SK-N-SH (cell line): ENCODE results near the gene EFEMP2. TPM values are rescaled to one million over a fixed set of nuclear protein-coding genes. Genes with fewer than 3 reads are reported as not detected.

ENCODE experiments used
- CTCF ChIA-PET: fragments of 300-600, 350-600 bp; formaldehyde crosslinking; extraction: SDS; loops from one replicate; lab custom pipeline; 2021; lab: Yijun Ruan, JAX
- POLR2A ChIA-PET: fragments of 350-600 bp; sonication (Branson Sonifier 250); formaldehyde crosslinking; extraction: SDS; loops from one replicate; lab custom pipeline; 2020; ENCODE audit warnings: antibody characterized with exemption, inconsistent platforms; lab: Yijun Ruan, JAX
- DNase-seq: peaks from one replicate; pipeline ENCODE4 v3.0.0; 2012
- H2AFZ ChIP-seq: fragments of 200-600 bp; sonication (generic); 2 replicates; pipeline ENCODE4 v1.8.1; 2016; ENCODE audit warnings: antibody characterized with exemption, mild to moderate bottlenecking, low read depth
- H3F3A ChIP-seq: fragments of 200-600 bp; sonication (generic); replicated peaks from 2 replicates; pipeline ENCODE3; 2016; ENCODE audit warnings: antibody characterized with exemption, mild to moderate bottlenecking; ENCODE audit not compliant: insufficient read depth
- H3K27ac ChIP-seq, 2 experiments: fragments of 200-500 bp in 1 of 2; fragments of 200-600 bp in 1 of 2; sonication (Bioruptor generic) in 1 of 2; sonication (generic), shearing (Covaris generic) in 1 of 2; 2 replicates each; pipeline versions ENCODE4 v1.5.1 to v1.6.1; 2014 to 2016; ENCODE audit warnings: low read depth in 2 of 2, inconsistent platforms in 1 of 2, low read length in 1 of 2, mild to moderate bottlenecking in 1 of 2, mixed read lengths in 1 of 2
- H3K27me3 ChIP-seq: fragments of 200-600 bp; sonication (generic), shearing (Covaris generic); 2 replicates; pipeline ENCODE4 v1.6.1; 2016; ENCODE audit warnings: mixed run types; ENCODE audit not compliant: insufficient read depth
- H3K36me3 ChIP-seq, 2 experiments: fragments of 200-500 bp in 1 of 2; fragments of 200-600 bp in 1 of 2; sonication (Bioruptor generic) in 1 of 2; sonication (generic) in 1 of 2; replicated peaks in 1 of 2; 2 replicates each; pipeline versions ENCODE3 to v1.5.1; 2014 to 2016; ENCODE audit warnings: low read length in 1 of 2, mild to moderate bottlenecking in 1 of 2; ENCODE audit not compliant: insufficient read depth in 2 of 2, control insufficient read depth in 1 of 2
- H3K4me1 ChIP-seq, 2 experiments: fragments of 200-500 bp in 1 of 2; fragments of 200-600 bp in 1 of 2; sonication (Bioruptor generic) in 1 of 2; sonication (generic), shearing (Covaris generic) in 1 of 2; 2 replicates each; pipeline versions ENCODE4 v1.5.1 to v1.6.1; 2014 to 2016; ENCODE audit warnings: low read depth in 1 of 2, low read length in 1 of 2, mixed run types in 1 of 2; ENCODE audit not compliant: insufficient read depth in 2 of 2, control insufficient read depth in 1 of 2
- H3K4me2 ChIP-seq: fragments of 200-600 bp; sonication (generic), shearing (Covaris generic); 2 replicates; pipeline ENCODE4 v1.6.1; 2017; ENCODE audit warnings: mixed run types
- H3K4me3 ChIP-seq, 2 experiments: fragments of 200-500 bp in 1 of 2; fragments of 200-600 bp in 1 of 2; sonication (Bioruptor generic) in 1 of 2; sonication (generic), shearing (Covaris generic) in 1 of 2; 2 replicates each; pipeline versions ENCODE4 v1.5.1 to v1.8.1; 2014 to 2016; ENCODE audit warnings: low read depth in 2 of 2, inconsistent platforms in 1 of 2, low read length in 1 of 2, mild to moderate bottlenecking in 1 of 2, mixed read lengths in 1 of 2, moderate library complexity in 1 of 2
- H3K79me2 ChIP-seq: fragments of 200-600 bp; sonication (generic); 2 replicates; pipeline ENCODE4 v1.8.1; 2017; ENCODE audit warnings: mild to moderate bottlenecking; ENCODE audit not compliant: insufficient read depth
- H3K9ac ChIP-seq: fragments of 200-600 bp; sonication (generic); 2 replicates; pipeline ENCODE4 v1.6.1; 2017; ENCODE audit warnings: mixed run types
- H3K9me2 ChIP-seq: fragments of 200-600 bp; sonication (generic); 2 replicates; pipeline ENCODE4 v1.6.1; 2017; ENCODE audit warnings: mixed run types
- H3K9me3 ChIP-seq: fragments of 200-600 bp; sonication (generic); 2 replicates; pipeline ENCODE4 v1.6.1; 2017; ENCODE audit warnings: mixed run types, mild to moderate bottlenecking, moderate library complexity
- H4K20me1 ChIP-seq: fragments of 200-600 bp; sonication (generic); 2 replicates; pipeline ENCODE4 v1.6.1; 2017; ENCODE audit warnings: mild to moderate bottlenecking, mixed run types; ENCODE audit not compliant: insufficient read depth
- CTCF ChIP-seq: fragments of 200-600 bp; sonication (generic); IDR thresholded peaks from 2 replicates; pipeline ENCODE4 v1.6.1; 2017; ENCODE audit warnings: antibody characterized with exemption, mild to moderate bottlenecking, moderate library complexity
- ELF1 ChIP-seq: IDR thresholded peaks from 2 replicates; pipeline ENCODE4 v1.4.0; 2012
- EP300 ChIP-seq, 2 experiments: IDR thresholded peaks; 2 replicates each; pipeline versions ENCODE4 v1.4.0 to v1.6.1; 2012; ENCODE audit warnings: borderline replicate concordance in 1 of 2, low read depth in 1 of 2, low read length in 1 of 2
- EZH2phosphoT487 ChIP-seq: fragments of 200-600 bp; sonication (generic); IDR thresholded peaks from 2 replicates; pipeline ENCODE4 v1.6.1; 2017; ENCODE audit warnings: low read depth, mixed run types, mild to moderate bottlenecking, antibody characterized with exemption, moderate library complexity, borderline replicate concordance
- FOSL2 ChIP-seq: IDR thresholded peaks from 2 replicates; pipeline ENCODE4 v1.4.0; 2012; ENCODE audit warnings: low read depth, mild to moderate bottlenecking, moderate library complexity, borderline replicate concordance
- FOXM1 ChIP-seq: IDR thresholded peaks from 2 replicates; pipeline ENCODE4 v1.4.0; 2012; ENCODE audit warnings: low read depth, mild to moderate bottlenecking
- GABPA ChIP-seq: IDR thresholded peaks from 2 replicates; pipeline ENCODE4 v1.4.0; 2012; ENCODE audit warnings: low read depth, mild to moderate bottlenecking
- GATA2 ChIP-seq: sonication (generic); formaldehyde crosslinking; IDR thresholded peaks from 2 replicates; pipeline ENCODE4 v1.5.0; 2020; ENCODE audit warnings: mild to moderate bottlenecking, missing genetic modification reagents
- IRF3 ChIP-seq: fragments of 150-350 bp; IDR thresholded peaks from 2 replicates; pipeline ENCODE4 v1.6.1; 2016; ENCODE audit warnings: mild to moderate bottlenecking, low read depth, low read length
- MAX ChIP-seq: IDR thresholded peaks from 2 replicates; pipeline ENCODE4 v1.4.0; 2012; ENCODE audit warnings: low read depth
- MEF2A ChIP-seq: IDR thresholded peaks from 2 replicates; pipeline ENCODE4 v1.4.0; 2012; ENCODE audit warnings: low read depth, borderline replicate concordance
- MXI1 ChIP-seq: IDR thresholded peaks from 2 replicates; pipeline ENCODE4 v1.6.1; 2012; ENCODE audit warnings: mild to moderate bottlenecking, low read depth, low read length, improper control_type of control experiment
- NRF1 ChIP-seq: IDR thresholded peaks from 2 replicates; pipeline ENCODE4 v1.6.1; 2012; ENCODE audit warnings: low read depth, mild to moderate bottlenecking, low read length
- POLR2AphosphoS5 ChIP-seq: IDR thresholded peaks from 2 replicates; pipeline ENCODE4 v1.6.1; 2012; ENCODE audit warnings: low read depth, low read length
- SMC3 ChIP-seq: IDR thresholded peaks from 2 replicates; pipeline ENCODE4 v1.6.1; 2012; ENCODE audit warnings: low read depth, low read length, improper control_type of control experiment
- TEAD4 ChIP-seq: IDR thresholded peaks from 2 replicates; pipeline ENCODE4 v1.4.0; 2012; ENCODE audit warnings: mild to moderate bottlenecking, borderline replicate concordance; ENCODE audit not compliant: insufficient read depth
- YY1 ChIP-seq: IDR thresholded peaks from 2 replicates; pipeline ENCODE4 v1.4.0; 2012; ENCODE audit warnings: low read depth, mild to moderate bottlenecking
- ZBTB33 ChIP-seq: IDR thresholded peaks from 2 replicates; pipeline ENCODE4 v1.4.0; 2012; ENCODE audit warnings: low read depth, borderline replicate concordance
- WGBS: methylation state at CpG from one replicate; pipeline ENCODE4 v1.1.6; 2017; ENCODE audit warnings: low lambda C conversion rate; 5-methylcytosine and 5-hydroxymethylcytosine counted together
- polyA plus RNA-seq, 3 experiments: library from polyadenylated mRNA; depleted of rRNA; stranded (reverse); fragments of >200 nt; gene quantifications; 2 replicates each; pipeline ENCODE4 v1.2.3, GENCODE V29; 2012

Gene EFEMP2
- polyA plus RNA-seq, 1 of the 3 experiments (the other 2 are of a cell fraction), result 203 TPM

- no peak for TF ChIP-seq EP300 (IDR thresholded peaks at IDR 0.05; ENCODE audit: borderline replicate concordance in 1 of 2, low read depth in 1 of 2, low read length in 1 of 2)
- TF ChIP-seq ELF1, result no peak
- no peak for TF ChIP-seq MAX
- TF ChIP-seq NRF1, result no peak
- no peak for TF ChIP-seq POLR2AphosphoS5
- no peak for TF ChIP-seq GABPA
- TF ChIP-seq IRF3, result no peak
- no peak for TF ChIP-seq MEF2A
- TF ChIP-seq, all 33 proteins: peak for 0
Measured at GRCh38 chr11:65844231-65844872, 28.2 kb downstream of the EFEMP2 start (continued).

GRCh38 chr11:65843811-65844210, 28.8 kb downstream of the EFEMP2 start:
- WGBS, result 85% methylated on average over 3 of the region's 3 CpGs
- Histone ChIP-seq H3F3A (peaks cover 3% of the 10 kb centered on the region), H3K4me2 (no peak overlapping the region), H3K9me3 (no peaks in the 10 kb centered on the region), H3K9ac (no peak overlapping the region), H3K4me1 (no peaks in the 10 kb centered on the region), H3K79me2 (no peaks in the 10 kb centered on the region), H3K36me3 (no peaks in the 10 kb centered on the region), H3K27ac (no peak overlapping the region), H3K27me3 (no peaks in the 10 kb centered on the region), H3K4me3 (no peak overlapping the region), H3K9me2 (no peaks in the 10 kb centered on the region), H4K20me1 (no peaks in the 10 kb centered on the region), H2AFZ (no peak overlapping the region)
- CTCF ChIA-PET, result interaction anchor here (1.2 to 1.6 kb wide), 3 partner anchors 41 to 145 kb away, joined by 3 to 4 read pairs (median 3); no protein-coding TSS in a partner anchor
- no peak for DNase-seq
- POLR2A ChIA-PET, result interaction anchor here (0.7 to 1.5 kb wide), 4 partner anchors 9 to 11 kb away, joined by 3 to 4 read pairs (median 3); partner anchors contain the start of gene SNX32
- TF ChIP-seq MXI1, result no peak
- no peak for TF ChIP-seq EZH2phosphoT487
- no peak for TF ChIP-seq FOSL2
- TF ChIP-seq TEAD4, result no peak
- TF ChIP-seq CTCF, result no peak
- no peak for TF ChIP-seq GATA2
- no peak for TF ChIP-seq YY1
- TF ChIP-seq FOXM1, result no peak
- no peak for TF ChIP-seq ELF1
- TF ChIP-seq SMC3, result no peak
- TF ChIP-seq ZBTB33, result no peak
- no peak for TF ChIP-seq GABPA
